ENCODE data around the gene ZNF80.

DNA sequence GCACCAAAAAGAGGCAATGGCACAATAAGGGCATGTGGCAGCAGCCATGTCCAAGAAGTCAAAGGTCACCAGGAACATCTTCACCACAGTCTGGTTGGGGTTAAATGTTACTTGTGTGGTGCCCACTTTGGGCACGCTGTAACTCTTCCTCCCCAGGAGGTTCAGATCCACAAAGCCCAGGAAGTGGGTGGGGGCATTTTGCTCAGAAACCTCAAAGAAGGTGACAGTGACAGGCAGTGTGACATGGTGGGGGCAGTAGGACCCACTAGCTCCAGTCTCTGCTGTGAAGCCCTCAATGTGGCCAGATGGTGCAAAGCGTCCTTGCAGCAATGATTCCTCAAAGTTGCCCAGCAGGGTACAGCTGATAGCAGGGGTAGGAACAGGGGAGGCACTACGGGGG, 5.8 kb downstream of the ZNF80 start:
- TF ChIP-seq, protein P1, sequence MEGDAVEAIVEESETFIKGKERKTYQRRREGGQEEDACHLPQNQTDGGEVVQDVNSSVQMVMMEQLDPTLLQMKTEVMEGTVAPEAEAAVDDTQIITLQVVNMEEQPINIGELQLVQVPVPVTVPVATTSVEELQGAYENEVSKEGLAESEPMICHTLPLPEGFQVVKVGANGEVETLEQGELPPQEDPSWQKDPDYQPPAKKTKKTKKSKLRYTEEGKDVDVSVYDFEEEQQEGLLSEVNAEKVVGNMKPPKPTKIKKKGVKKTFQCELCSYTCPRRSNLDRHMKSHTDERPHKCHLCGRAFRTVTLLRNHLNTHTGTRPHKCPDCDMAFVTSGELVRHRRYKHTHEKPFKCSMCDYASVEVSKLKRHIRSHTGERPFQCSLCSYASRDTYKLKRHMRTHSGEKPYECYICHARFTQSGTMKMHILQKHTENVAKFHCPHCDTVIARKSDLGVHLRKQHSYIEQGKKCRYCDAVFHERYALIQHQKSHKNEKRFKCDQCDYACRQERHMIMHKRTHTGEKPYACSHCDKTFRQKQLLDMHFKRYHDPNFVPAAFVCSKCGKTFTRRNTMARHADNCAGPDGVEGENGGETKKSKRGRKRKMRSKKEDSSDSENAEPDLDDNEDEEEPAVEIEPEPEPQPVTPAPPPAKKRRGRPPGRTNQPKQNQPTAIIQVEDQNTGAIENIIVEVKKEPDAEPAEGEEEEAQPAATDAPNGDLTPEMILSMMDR (IDR thresholded peaks at IDR 0.05): no peak
- no peak for TF ChIP-seq POLR2AphosphoS5 (IDR thresholded peaks at IDR 0.05)
